NCI-H2107 treated with DMSO at 0.1 percent for 48 hours (cell line): ENCODE results near the gene ZNF410.
A peak's percentile ranks its signal among the peaks of the same experiment; 100 is the strongest.
"Not testable (repeated sequence)": the region's sequence is repeated elsewhere in the genome, so short reads cannot be mapped to it uniquely, and the experiment has no call there.

Source experiments
- DNase-seq: peaks from one replicate; lab custom pipeline; 2025; ENCODE audit not compliant: unreplicated experiment; lab: John Stamatoyannopoulos, UW

The ZNF410 gene, protein sequence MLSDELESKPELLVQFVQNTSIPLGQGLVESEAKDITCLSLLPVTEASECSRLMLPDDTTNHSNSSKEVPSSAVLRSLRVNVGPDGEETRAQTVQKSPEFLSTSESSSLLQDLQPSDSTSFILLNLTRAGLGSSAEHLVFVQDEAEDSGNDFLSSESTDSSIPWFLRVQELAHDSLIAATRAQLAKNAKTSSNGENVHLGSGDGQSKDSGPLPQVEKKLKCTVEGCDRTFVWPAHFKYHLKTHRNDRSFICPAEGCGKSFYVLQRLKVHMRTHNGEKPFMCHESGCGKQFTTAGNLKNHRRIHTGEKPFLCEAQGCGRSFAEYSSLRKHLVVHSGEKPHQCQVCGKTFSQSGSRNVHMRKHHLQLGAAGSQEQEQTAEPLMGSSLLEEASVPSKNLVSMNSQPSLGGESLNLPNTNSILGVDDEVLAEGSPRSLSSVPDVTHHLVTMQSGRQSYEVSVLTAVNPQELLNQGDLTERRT

DNA sequence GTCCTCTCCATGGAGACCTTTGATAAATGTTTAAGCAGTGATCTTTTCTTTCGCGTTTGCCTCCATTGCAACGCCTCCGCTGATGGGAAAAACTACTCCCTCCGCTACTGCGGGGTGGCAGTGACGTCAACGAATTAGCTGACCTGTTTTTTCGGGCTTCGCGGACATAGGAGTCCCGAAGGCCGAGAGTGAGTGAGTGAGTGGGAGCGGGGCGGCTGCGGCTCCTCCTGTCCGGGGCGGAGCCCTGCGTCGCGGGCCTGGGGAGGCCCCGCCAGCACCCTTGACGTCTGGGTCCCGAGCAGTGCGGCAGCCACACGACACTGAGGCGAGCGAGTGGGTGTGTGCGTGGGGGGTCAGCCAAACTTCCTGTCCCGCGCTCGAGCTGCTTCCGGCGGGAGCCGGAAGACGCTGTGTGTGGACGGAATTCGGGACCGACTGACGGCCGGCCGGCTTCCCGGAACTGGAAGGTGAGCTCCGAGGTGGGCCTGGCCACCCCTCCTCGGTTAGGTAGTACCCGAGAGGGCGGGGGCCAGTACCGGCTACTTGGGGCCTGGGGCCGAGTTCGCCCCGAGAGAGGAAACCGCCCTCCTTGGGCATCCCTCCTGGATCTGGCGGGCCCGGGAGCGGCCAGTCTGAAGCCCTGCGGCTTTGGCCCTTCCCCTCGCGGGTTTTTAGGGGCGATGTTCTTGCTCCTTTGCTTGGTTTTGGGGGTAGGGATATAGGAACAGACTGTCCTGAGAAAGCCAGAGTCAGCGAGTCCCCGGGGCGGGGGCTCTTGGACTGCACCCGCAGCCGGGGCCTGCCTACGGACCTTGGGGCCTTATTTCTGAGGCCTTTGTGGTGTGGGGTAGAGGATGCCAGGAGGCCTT is at the start of gene ZNF410:
Gene ZNF410, plus strand, starts transcription at position 411 of the 869 bp plus-strand sequence. CDS start 5,317 bp downstream, outside the sequence.
- peak; percentile 88 for DNase-seq

DNA sequence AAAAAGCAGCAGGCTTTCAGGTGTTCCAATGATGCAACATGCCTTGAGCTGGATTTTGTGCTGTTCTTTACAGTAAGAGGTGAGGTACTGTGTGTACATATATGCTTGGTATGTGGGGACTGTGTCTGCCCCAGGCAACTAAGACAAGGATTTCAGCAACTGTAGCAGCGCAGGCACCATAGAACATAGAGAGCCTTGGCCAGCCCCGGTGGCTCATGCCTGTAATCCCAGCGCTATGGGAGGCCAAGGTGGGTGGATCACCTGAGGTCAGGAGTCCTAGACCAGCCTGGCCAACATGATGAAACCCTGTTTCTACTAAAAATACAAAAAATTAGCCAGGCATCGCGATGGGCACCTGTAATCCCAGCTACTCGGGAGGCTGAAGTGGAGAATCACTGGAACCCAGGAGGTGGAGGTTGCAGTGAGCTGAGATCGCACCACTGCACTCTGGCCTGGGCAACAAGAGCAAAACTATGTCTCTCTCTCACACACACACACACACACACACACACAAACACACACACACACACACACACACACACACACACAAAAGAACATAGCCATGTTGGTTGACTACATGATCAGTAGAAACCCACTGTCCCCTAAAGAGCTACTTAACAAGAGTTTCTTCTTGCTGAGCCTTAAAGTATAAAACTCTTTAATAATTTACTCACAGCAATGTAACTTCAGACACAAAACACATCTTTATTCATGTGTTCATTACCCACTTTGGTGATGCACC is 48.2 kb upstream of the ZNF410 start:
- not testable (repeated sequence) for DNase-seq

DNA sequence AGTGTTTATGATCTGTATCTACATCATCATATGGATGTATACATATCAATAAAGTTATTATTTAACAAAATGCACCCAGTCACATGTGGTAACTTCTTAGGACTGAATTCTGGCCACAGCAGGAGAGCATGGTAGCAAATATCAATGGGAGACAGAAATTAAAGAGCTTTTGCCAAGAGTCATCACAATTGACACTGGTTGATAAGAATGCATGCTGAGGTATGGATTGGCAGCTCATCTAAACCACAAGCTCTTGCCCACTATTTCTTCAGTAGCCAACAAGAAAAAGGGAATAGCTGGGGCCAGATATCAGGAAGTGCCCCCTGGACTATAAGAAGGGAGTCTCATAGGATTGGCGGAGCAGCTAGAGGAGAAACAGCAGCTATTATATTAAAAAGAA is 44.5 kb upstream of the ZNF410 start:
- DNase-seq = no peak

DNA sequence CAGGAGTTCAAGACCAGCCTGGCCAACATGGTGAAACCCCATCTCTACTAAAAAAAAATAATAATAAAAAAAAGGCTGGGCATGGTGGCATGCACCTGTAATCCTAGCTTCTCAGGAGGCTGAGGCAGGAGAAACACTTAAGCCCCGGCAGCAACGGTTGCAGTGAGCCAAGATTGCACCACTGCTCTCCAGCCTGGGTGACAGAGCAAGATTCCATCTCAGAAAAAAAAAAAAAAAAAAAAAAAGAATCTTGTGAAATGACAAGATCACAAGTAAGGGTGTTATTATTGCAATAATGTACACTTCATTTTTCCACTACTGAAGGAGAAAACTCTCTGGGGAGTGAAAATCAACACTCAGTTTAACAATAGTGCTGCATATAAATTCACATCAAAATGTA is 43.8 kb upstream of the ZNF410 start:
- DNase-seq = no peak

DNA sequence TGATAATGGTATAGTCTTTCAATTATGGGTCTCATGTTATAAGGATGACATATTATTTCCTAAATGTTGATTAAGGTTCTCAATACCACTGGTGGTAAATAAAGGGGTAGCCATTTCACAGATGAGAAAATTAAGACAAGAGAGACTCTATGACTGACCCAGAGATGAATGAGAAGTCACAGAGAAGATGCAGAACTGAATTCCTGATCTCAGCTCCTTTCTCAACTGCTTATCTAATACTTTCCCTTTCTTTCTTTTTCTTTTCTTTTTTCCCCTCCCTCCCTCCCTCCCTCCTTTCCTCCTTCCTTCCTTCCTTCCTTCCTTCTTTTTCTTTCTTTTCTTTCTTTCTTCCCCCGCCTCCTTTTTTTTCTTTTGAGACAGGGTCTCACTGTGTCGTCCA is 43.4 kb upstream of the ZNF410 start:
- no peak for DNase-seq

DNA sequence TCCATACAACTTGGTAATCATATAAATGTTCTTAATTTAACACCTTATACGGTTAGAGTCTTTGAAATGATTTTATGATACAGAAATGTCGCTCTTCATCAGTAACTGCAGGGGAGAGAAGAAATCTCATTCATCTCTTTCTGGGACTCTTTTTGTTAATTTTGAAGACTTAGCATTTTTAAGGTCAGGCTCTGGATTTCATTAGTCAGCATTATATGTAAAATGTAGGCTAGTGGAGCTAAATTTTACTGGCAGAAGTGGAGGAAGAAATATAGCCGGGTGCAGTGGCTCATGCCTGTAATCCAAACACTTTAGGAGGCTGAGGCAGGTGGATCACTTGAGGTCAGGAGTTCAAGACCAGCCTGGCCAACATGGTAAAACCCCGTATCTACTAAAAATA is 39.7 kb upstream of the ZNF410 start:
- no peak for DNase-seq

DNA sequence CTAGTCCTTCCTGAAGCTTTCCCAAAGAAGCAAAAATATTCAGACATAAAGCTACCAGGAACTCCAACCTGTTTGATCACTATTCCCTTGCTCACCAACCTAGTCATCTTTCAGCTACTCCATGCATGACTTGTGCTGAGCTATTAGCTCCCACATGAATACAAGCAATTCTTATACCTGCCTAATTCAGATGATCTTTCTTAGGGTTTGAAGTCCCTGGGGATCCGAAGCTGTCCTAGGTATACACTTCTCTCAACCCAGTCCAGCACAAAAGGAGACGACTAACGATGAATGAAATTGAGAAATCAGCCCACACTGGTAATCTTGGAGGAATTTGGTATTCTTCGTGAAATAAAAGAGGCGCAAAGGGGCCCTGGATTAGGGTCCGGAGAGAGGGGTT is 35.7 kb upstream of the ZNF410 start:
- no peak for DNase-seq

DNA sequence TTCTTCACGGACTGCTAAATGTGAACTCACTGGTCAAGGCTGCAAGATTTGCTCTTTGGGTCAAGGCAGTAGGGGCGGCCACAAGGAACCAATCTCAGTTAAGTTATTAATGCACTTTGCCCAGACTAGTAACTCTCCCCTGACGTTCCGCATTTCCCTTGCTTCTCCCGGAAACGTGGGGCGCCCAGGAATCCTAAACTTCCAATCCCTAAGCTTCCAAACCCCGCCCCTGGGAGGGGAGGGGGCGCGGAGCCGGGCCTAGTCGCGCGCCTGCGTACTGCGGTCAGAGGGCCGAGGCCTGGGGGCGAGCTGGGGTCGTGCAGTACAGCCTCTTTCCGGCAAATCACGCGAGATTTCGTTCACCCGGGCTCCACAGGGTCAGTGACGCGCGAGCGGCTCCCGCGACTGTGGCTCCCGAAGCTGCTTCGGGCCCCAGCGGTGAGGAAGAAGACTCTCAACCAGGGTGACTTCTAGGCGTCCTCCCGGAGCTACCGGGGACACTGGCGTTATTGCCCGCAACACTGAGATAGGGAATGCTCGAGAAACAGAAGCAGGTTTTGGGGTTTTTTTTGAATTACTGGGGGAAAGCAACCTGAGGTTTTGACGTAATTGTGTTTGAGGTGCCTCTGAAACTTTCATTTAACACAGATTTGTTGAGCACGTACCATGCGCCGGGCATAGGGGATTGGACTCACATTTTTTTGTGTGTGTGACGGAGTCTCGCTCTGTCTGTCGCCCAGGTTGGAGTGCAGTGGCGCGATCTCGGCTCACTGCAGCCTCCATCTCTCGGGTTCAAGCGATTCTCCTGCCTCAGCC is 34.9 kb upstream of the ZNF410 start, which contains the start of gene PTGR2:
Gene PTGR2, plus strand, starts transcription at position 265 of the 816 bp plus-strand sequence. CDS start 7,032 bp downstream, outside the sequence.
- peak; percentile 94 for DNase-seq

DNA sequence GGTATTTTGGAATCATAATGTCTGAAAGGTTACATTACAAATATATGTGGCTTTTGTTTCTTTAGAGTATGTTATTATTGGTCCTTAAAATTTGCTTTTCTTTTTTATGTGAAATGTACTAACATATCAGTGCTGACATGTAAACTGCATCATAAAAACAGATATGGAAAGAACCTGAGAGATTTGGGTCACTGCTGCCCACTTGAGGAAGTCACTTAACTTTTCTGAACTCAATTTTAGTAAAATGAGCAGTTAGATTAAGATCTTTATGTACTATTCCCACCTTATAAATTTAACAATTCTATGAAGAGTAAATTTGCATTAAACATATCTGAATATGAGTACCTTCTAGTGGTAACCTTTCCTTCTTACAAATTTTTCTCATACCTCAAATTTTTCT is 27.5 kb upstream of the ZNF410 start:
- DNase-seq = no peak

DNA sequence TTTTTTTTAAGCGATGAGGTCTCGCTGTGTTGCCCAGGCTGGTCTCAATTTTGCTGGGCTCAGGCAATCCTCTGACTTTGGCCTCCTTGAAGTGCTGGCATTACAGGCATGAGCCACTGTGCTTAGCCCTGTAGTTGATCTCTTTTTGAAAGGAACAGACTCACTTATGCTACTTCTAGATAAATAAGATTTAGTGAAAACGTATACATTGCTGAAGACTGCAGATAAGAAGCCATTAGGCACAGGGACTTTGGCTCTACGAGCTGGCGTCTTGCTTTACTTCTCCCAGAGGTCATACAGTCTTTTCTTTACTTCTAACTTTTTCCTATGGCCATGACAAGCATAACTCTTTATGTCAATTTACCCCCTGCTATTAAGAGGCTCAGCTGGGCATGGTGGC is 25.6 kb upstream of the ZNF410 start:
- DNase-seq = no peak

DNA sequence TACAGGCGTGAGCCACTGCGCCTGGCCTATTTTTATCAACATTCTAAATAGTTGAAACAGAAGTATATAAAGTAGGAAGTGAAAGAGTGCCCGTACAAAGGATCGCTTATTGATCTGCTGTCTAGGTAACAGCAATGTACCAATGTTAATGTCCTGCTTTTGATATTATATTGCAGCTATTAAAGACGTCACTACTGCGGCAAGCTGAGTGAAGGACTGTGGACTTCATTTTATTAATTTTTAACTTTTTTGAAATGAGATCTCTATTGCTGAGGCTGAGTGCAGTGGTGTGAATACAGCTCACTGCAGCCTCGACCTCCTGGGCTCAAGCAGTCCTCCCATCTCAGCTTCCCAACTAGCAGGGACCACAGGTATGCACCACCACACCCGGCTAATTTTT is 24.2 kb upstream of the ZNF410 start:
- DNase-seq = no peak

DNA sequence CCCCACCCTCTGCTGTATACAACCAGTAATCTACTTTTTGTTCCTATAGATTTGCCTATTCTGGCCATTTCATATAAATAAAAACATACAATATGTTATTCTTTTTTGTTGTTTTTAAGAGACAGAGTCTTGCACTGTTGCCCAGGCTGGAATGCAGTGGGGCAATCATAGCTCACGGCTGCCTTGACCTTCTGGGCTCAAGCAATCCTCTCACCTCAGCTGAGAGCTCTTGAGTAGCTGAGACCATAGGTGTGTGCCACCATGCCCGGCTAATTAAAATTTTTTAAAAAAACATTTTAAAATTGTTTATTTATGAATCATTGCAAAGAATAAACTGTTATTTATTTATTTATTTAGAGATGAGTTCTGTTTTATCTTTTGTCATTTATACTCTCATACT is 23.4 kb upstream of the ZNF410 start:
- DNase-seq = no peak

DNA sequence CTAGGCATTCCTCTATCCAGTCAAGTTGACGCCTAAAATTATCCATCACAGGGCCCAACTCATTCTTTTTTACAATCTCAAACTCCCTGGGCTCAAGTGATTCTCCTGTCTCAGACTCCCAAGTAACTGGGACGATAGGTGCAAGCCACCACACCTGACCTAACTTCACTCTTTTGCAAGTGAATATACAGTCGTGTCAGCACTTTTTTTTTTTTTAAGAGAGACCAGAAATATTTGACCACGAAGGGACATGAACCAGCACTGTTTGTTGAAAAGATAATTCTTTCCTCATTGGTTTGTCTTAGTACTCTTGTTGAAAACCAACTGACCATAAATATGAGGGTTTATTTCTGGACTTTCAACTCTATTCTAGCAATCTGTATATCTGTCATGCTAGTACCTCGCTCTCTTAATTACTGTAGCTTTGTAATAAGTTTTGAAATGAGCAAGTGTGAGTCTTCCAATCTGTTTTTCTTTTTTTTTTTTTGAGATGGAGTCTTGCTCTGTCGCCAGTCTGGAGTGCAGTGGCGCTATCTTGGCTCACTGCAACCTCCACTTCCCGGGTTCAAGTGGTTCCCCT is 21.0 kb upstream of the ZNF410 start:
- no peak for DNase-seq

DNA sequence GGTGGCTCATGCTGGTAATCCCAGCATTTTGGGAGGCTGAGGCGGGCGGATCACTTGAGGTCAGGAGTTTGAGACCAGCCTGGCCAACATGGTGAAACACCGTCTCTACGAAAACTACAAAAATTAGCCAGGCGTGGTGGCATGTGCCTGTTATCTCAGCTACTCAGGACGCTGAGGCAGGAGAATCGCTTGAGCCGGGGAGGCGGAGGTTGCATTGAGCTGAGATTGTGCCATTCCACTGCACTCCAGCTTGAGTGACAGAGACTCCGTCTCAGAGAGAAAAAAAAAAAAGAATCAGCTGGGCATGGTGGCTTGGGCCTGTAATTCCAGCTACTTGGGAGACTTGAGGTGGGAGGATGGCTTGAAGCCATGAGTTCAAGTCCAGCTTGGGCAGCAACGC is 16.9 kb upstream of the ZNF410 start:
- not testable (repeated sequence) for DNase-seq

DNA sequence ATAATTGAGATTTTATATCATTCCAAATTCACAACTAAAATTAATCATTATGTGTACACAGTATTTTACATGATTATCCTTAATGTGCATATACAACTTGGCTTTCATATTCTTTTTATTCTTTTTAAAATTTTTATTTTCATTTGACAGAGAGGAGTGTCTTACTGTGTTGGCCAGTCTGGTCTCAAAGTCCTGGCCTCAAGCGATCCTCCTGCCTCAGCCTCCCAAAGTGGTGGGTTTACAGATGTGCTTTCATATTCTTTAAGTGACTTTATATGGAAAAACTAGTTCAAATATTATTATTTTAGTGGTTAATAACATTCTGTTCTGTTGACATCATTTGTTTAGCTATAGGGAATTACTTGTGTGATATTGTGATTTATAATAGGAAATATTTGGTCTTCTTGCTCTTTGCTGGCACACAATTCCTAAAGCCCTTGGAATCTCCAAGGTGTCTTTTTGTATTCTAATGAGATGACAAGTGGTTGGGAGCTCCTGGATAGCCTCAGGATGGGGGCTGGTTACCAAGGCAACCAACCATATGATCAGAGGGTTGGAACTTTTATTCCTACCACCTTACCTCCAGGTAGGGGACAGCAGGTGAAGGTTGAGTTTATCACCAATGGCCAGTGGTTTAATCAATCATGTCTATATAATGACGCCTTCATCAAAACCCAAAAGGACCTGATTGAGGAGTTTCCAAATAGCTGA is 16.0 kb upstream of the ZNF410 start:
- DNase-seq = no peak

DNA sequence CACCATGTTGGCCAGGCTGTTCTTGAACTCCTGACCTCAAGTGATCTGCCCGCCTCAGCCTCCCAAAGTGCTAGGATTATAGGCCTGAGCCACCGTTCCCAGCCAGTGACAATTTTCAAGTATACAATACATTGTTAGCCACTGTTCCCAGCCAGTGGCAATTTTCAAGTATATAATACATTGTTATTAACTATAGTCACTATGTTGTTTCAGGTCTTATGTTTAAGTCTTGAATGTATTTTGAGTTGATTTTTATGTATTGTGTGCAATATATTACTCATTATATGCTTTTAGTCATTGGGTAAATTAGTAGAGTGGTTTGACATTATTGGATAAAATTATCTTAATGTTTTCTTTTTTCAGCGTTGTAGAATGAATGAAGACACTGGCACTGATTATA is 13.0 kb upstream of the ZNF410 start:
- DNase-seq = no peak

DNA sequence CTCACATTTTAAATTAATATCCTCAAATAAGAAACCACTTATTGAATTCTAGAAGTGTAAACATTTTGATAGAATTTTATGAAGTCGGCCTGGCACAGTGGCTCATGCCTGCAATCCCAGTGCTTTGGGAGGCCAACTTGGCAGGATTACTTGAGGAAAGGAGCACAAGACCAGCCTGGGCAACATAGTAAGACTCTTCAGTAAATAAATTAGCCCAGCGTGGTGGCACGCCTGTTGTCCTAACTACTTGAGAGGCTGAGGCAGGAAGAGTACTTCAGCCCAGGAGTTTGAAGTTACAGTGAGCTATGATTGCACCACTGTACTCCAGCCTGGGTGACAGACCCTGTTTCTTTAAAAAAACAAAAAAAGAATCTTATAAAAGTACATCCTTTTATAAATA is 8.9 kb upstream of the ZNF410 start:
- DNase-seq = no peak

DNA sequence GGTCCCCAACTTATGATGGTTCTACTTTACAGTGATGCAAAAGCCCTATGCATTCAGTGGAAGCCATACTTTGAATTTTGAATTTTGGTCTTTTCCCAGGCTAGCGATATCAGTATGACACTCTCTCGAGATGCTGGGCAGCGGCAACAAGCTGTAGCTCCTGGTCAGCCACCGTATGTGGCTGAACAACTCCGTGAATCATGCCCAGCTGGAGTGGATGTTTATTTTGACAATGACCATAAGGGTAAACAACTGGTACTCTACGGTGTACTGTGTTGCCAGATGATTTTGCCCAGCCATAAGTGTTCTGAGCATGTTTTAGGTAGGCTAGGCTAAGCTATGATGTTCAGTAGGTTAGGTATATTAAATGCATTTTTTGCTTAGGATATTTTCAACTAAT is 8.2 kb upstream of the ZNF410 start:
- no peak for DNase-seq

DNA sequence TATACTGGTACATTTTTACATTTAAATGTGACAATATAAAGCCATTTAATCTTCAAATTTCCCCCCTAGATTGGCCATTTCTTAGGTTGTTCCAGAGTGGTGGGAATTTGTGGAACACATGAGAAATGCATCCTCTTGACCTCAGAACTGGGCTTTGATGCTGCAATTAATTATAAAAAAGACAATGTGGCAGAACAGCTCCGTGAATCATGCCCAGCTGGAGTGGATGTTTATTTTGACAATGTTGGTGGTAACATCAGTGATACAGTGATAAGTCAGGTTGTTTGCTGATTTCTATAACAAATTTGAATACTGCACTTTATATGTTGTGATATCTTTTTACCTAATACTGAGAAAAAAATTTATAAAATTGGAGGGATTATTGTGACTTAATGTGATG is 7.6 kb upstream of the ZNF410 start:
- no peak for DNase-seq
